Mesendoderm (in vitro differentiated cells): Measurements from ENCODE around the gene GGT1.
A peak's percentile ranks its signal among the peaks of the same experiment; 100 is the strongest.

Experiments used
- DNase-seq: peaks from one replicate; pipeline ENCODE4 v3.0.0; 2013
- H2AK5ac ChIP-seq: 2 replicates; pipeline ENCODE4 v1.6.1; 2013; ENCODE audit warnings: low read length, inconsistent platforms
- H2BK120ac ChIP-seq: 2 replicates; pipeline ENCODE4 v1.6.1; 2013; ENCODE audit warnings: low read depth, mild to moderate bottlenecking, low read length, moderate library complexity, mixed read lengths
- H2BK15ac ChIP-seq: replicated peaks from 2 replicates; pipeline ENCODE4 v1.6.1; 2013; ENCODE audit warnings: low read depth, mild to moderate bottlenecking, moderate library complexity
- H2BK5ac ChIP-seq: 2 replicates; pipeline ENCODE4 v1.6.1; 2013; ENCODE audit warnings: low read length, inconsistent platforms
- H3K18ac ChIP-seq: 2 replicates; pipeline ENCODE4 v1.6.1; 2013; ENCODE audit warnings: mild to moderate bottlenecking, low read length, mixed read lengths
- H3K23ac ChIP-seq: one replicate; pipeline ENCODE4 v1.6.1; 2013; ENCODE audit warnings: low read length
- H3K27ac ChIP-seq: 2 replicates; pipeline ENCODE4 v1.5.1; 2013; ENCODE audit warnings: low read depth, mild to moderate bottlenecking, inconsistent platforms, low read length, moderate library complexity
- H3K27me3 ChIP-seq: 2 replicates; pipeline ENCODE4 v1.6.1; 2013; ENCODE audit warnings: low read length, control low read depth, mild to moderate bottlenecking, inconsistent platforms; ENCODE audit not compliant: insufficient read depth, poor library complexity
- H3K36me3 ChIP-seq: 2 replicates; pipeline ENCODE4 v1.6.1; 2013; ENCODE audit warnings: low read length, inconsistent platforms; ENCODE audit not compliant: control insufficient read depth, insufficient read depth
- H3K4ac ChIP-seq: one replicate; pipeline ENCODE4 v1.6.1; 2013; ENCODE audit warnings: low read depth, mild to moderate bottlenecking, low read length, moderate library complexity
- H3K4me1 ChIP-seq: 2 replicates; pipeline ENCODE4 v1.6.1; 2013; ENCODE audit warnings: low read depth, low read length, inconsistent platforms; ENCODE audit not compliant: control insufficient read depth
- H3K4me2 ChIP-seq: 2 replicates; pipeline ENCODE4 v1.6.1; 2013; ENCODE audit warnings: low read length
- H3K4me3 ChIP-seq: 2 replicates; pipeline ENCODE4 v1.5.1; 2013; ENCODE audit warnings: mild to moderate bottlenecking, low read length
- H3K56ac ChIP-seq: one replicate; pipeline ENCODE4 v1.6.1; 2013; ENCODE audit warnings: low read length
- H3K79me1 ChIP-seq: 2 replicates; pipeline ENCODE4 v1.6.1; 2013; ENCODE audit warnings: low read length, inconsistent platforms
- H3K79me2 ChIP-seq: 2 replicates; pipeline ENCODE4 v1.6.1; 2013; ENCODE audit warnings: mild to moderate bottlenecking, low read length; ENCODE audit not compliant: control insufficient read depth, insufficient read depth
- H3K9ac ChIP-seq: 2 replicates; pipeline ENCODE4 v1.6.1; 2013; ENCODE audit warnings: low read length, inconsistent platforms
- H4K5ac ChIP-seq: one replicate; pipeline ENCODE4 v1.6.1; 2013; ENCODE audit warnings: low read length
- H4K8ac ChIP-seq: one replicate; pipeline ENCODE4 v1.6.1; 2013; ENCODE audit warnings: low read depth, mild to moderate bottlenecking, control low read depth, low read length, moderate library complexity
- WGBS: extraction: QIAGEN DNeasy Blood & Tissue Kit; methylation state at CpG from one replicate; pipeline ENCODE4 v1.1.7; 2013; ENCODE audit warnings: low lambda C conversion rate, missing lambda C conversion rate; ENCODE audit not compliant: insufficient coverage; ENCODE audit errors: extremely low coverage; 5-methylcytosine and 5-hydroxymethylcytosine counted together

The GGT1 gene

DNA sequence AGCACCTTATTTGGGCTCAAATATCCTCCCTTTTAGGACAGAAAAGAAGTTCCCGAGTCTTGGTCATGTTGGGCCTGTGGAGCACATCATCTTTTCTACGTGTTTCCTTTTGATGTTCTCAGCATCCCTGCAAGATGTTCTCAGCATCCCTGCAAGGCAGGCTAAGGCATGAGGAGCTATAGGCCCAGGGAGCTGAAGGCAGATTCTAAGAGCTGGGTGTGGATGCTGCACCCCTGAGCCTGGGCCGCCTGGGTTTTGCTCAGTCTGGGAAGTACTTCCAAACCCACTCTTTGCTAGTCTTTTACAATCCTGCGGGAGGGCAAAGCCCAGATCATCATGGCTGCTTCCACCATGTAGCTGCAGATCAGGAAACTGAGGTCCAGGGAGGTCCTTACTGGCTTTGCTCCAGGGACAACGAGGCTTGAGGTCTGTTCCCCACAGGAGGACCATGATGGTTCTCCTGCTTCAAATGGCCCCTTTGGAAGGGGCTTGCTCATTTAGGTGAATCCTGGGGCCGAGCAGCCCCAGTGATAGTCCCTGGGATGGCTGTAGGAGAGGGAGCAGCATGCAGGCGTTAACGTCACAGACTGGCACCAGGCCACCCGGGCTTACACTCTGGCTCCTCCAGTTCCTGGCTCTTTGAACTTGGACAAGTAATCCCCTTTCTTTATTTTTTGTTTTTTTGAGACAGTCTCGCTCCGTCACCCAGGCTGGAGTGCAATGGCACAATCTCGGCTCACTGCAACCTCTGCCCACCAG is 20.8 kb upstream of the GGT1 start:
- Histone ChIP-seq H3K9ac (no peak overlapping the region), H2BK5ac (no peak overlapping the region), H3K27ac (no peak overlapping the region), H3K36me3 (no peaks in the 10 kb centered on the region), H3K4me3 (no peak overlapping the region), H4K5ac (no peak overlapping the region), H3K79me2 (no peaks in the 10 kb centered on the region), H3K4me1 (no peaks in the 10 kb centered on the region), H3K18ac (no peak overlapping the region), H3K79me1 (no peaks in the 10 kb centered on the region), H3K23ac (no peak overlapping the region), H3K27me3 (no peaks in the 10 kb centered on the region), H2AK5ac (no peak overlapping the region), H3K4me2 (no peak overlapping the region), H3K56ac (no peak overlapping the region), H3K4ac (no peak overlapping the region), H4K8ac (no peak overlapping the region), H2BK15ac (no peak overlapping the region), H2BK120ac (no peak overlapping the region)
- no CpG with 5 or more reads among the region's 12 CpGs for WGBS
- no peak for DNase-seq

DNA sequence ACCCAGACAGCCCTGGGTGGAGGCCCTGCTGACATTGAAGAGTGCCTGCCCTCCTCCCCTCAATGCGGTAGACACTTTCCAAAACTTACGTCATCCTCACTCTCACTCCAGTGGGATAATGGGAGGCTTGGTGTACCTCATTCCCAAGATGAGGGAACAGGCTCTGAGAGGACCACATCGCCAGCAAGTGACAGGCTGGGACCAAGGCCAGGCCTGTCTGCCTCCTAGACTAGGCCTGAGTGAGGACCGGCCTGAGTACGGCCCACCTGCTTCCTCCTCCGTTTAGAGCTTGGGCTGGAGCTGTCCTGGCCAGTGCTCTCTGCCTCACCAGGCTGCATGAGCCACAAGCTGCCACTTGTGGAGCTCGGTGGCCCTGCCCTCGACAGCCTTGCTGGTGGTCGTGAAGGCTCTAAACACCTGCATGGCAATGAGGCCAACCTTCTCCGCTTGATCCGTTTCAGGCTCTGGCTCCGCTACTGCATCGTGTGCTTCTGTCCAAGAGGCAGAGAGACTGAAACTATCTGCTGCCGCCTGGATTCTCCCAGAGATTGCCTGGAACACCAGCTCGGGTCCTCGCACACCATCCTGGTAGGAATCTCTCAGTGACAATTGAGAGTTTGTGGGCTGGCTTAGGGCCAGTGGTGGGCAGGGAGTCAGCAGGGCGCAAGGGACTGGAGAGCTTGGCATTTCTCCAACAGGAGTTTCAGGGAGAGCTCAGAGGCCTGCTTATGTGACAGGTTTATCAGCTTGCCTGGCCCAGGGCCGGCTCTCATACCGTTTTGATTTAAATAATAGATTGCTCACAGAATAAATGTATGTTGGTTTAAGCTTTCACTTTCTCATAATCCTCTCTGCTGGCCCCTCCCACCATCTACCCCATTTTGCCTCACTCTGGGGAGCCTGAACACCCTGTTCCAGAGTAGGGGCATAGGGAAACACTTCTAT is 19.5 kb upstream of the GGT1 start:
- WGBS, result no CpG with 5 or more reads among the region's 19 CpGs
- H3K56ac ChIP-seq, result no peak overlapping the region
- no peaks in the 10 kb centered on the region for H3K4me1 ChIP-seq
- no peak for DNase-seq
- no peak overlapping the region for H4K5ac ChIP-seq
- H3K23ac ChIP-seq, result peak overlapping the region; percentile 91
- H2AK5ac ChIP-seq, result no peak overlapping the region
- no peaks in the 10 kb centered on the region for H3K36me3 ChIP-seq
- no peaks in the 10 kb centered on the region for H3K27me3 ChIP-seq
- no peak overlapping the region for H2BK15ac ChIP-seq
- H3K79me2 ChIP-seq, result no peaks in the 10 kb centered on the region
- no peak overlapping the region for H3K4me3 ChIP-seq
- H3K79me1 ChIP-seq, result no peaks in the 10 kb centered on the region
- H3K4ac ChIP-seq, result no peak overlapping the region
- H3K18ac ChIP-seq, result no peak overlapping the region
- H3K9ac ChIP-seq, result no peak overlapping the region
- H2BK5ac ChIP-seq, result no peak overlapping the region
- H2BK120ac ChIP-seq, result no peak overlapping the region
- H4K8ac ChIP-seq, result no peak overlapping the region
- no peak overlapping the region for H3K4me2 ChIP-seq
- no peak overlapping the region for H3K27ac ChIP-seq

DNA sequence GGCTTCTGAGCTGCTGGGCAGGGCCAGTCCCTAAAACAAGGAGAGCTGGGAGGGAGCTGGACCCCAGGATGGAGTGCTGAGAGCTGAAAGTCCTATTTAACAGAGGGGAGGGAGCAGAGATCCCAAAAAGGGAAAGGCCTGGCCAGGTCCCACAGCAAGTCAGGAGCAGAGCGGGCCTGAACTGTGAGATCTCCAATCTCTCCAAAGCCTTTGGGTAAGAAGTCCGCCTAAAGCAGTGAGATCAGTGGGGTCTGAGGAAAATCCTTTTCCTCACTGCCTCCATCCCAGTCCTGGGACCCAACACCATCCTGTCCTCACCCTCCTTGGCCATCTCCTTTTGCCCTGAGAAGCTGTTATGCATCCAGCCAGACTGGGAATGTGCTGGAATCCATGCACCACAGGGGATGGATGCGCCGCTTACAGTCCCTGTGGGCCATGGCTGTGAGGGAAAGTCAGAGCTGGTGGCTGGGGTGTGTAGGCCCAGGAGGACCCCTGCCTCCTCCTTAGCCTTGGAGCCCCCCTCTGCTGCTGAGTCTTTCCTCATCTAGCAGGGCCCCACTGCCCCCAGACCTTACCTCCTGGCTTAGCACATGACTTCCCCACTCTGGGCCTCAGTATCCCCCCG is 18.7 kb upstream of the GGT1 start:
- Histone ChIP-seq H2BK15ac (no peak overlapping the region), H2BK120ac (no peak overlapping the region), H3K18ac (no peak overlapping the region), H3K79me2 (no peaks in the 10 kb centered on the region), H3K4me2 (no peak overlapping the region), H2AK5ac (no peak overlapping the region), H3K27ac (no peak overlapping the region), H3K4me3 (no peak overlapping the region), H3K36me3 (no peaks in the 10 kb centered on the region), H3K23ac (no peak overlapping the region), H4K5ac (no peak overlapping the region), H4K8ac (no peak overlapping the region), H3K79me1 (no peaks in the 10 kb centered on the region), H3K4me1 (no peaks in the 10 kb centered on the region), H3K56ac (no peak overlapping the region), H3K9ac (no peak overlapping the region), H3K27me3 (no peaks in the 10 kb centered on the region), H2BK5ac (no peak overlapping the region), H3K4ac (no peak overlapping the region)
- no CpG with 5 or more reads among the region's 5 CpGs for WGBS
- no peak for DNase-seq

DNA sequence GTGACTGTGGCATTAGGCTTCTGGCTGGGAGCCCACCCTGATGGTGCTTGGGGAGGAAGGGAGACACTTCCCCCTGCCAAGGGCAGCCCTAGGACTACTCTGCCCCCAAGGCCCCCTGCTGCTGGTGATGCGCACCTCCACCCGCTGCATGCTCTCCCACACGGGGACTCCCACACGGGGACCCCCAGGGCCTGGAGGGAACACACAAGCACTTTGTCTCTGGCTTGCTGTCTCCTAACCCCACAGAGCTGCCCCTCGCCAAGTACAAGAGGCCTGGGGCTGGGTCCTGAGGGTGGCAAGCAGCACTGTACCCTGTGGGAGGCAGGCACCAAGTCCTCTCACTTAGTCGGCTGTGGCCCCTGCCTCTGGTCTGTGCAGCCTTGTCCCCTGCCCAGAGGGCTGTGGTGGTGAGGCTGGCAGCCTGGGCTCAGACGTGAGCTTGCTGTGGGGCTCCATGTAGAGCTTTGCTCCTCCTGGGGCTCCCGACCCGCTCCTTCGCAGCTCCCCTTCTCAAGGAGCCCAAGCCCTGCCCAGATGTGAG is 18.1 kb upstream of the GGT1 start:
- Histone ChIP-seq H3K4me1 (no peaks in the 10 kb centered on the region), H3K36me3 (no peaks in the 10 kb centered on the region), H3K4me2 (no peak overlapping the region), H3K27me3 (no peaks in the 10 kb centered on the region), H2BK5ac (no peak overlapping the region), H3K4me3 (no peak overlapping the region), H4K5ac (no peak overlapping the region), H3K79me2 (no peaks in the 10 kb centered on the region), H4K8ac (no peak overlapping the region), H2BK120ac (no peak overlapping the region), H3K56ac (no peak overlapping the region), H2BK15ac (no peak overlapping the region), H3K18ac (no peak overlapping the region), H3K27ac (no peak overlapping the region), H3K9ac (no peak overlapping the region), H2AK5ac (no peak overlapping the region), H3K4ac (no peak overlapping the region), H3K23ac (no peak overlapping the region), H3K79me1 (no peaks in the 10 kb centered on the region)
- no CpG with 5 or more reads among the region's 10 CpGs for WGBS
- DNase-seq, result no peak

DNA sequence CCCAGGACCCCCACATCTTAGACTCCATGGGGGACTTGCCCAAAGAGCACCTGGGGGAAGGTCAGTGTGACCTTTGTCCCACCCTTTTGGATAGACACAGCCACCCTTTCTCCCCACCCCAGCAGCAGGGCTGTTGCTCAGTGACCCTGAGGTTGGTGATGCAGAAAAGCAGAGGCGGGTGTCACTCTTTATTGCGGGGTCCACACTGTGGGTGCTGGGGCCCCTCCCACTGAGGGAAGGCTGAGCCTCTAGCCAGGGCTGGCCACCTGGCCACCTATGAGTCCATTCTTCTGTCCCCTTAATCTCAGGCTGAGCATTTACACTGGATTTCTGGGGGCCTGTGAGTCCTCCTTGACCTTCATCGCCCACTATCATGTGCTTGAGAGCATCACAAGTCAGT is 17.5 kb upstream of the GGT1 start:
- no CpG with 5 or more reads among the region's 3 CpGs for WGBS
- no peak overlapping the region for H4K5ac ChIP-seq

More for the DNA sequence above, 17.5 kb upstream of the GGT1 start:
- Histone ChIP-seq H3K4me1 (no peaks in the 10 kb centered on the region), H3K27ac (no peak overlapping the region), H3K79me1 (no peaks in the 10 kb centered on the region), H3K36me3 (no peaks in the 10 kb centered on the region), H3K23ac (no peak overlapping the region), H3K9ac (no peak overlapping the region), H3K4ac (no peak overlapping the region), H3K4me2 (no peak overlapping the region), H2AK5ac (no peak overlapping the region), H3K18ac (no peak overlapping the region), H3K56ac (no peak overlapping the region), H2BK5ac (no peak overlapping the region), H3K4me3 (no peak overlapping the region), H2BK15ac (no peak overlapping the region), H4K8ac (no peak overlapping the region), H2BK120ac (no peak overlapping the region), H3K79me2 (no peaks in the 10 kb centered on the region), H3K27me3 (no peaks in the 10 kb centered on the region)
- no peak for DNase-seq
